A549 (cell line): Measurements from ENCODE around the gene PIK3C2B.

Source experiments
- CTCF ChIP-seq: fragments of >200 bp; sonication (Bioruptor Twin); formaldehyde crosslinking; IDR thresholded peaks from 3 replicates; pipeline ENCODE4 v1.5.1; 2016
- EP300 ChIP-seq, 2 experiments: fragments of >200 bp; sonication (Bioruptor Twin); formaldehyde crosslinking; IDR thresholded peaks; 2 replicates in 1 of 2; 3 replicates in 1 of 2; pipeline ENCODE4 v1.6.1; 2016 to 2017
- HDAC2 ChIP-seq: fragments of 200-600 bp; sonication (generic); IDR thresholded peaks from 2 replicates; pipeline ENCODE4 v1.6.1; 2016
- JUN ChIP-seq, 2 experiments: fragments of >200 bp; sonication (Bioruptor Twin); formaldehyde crosslinking; IDR thresholded peaks; 2 replicates in 1 of 2; 3 replicates in 1 of 2; pipeline ENCODE4 v1.6.1; 2016 to 2017
- POLR2A ChIP-seq: IDR thresholded peaks from 2 replicates; pipeline ENCODE4 v1.6.1; 2012; ENCODE audit warnings: mild to moderate bottlenecking, low read length
- RAD21 ChIP-seq, 2 experiments: fragments of >200 bp in 1 of 2; sonication (Bioruptor Twin) in 1 of 2; formaldehyde crosslinking in 1 of 2; IDR thresholded peaks in 1 of 2; conservative IDR thresholded peaks in 1 of 2; 2 replicates in 1 of 2; 3 replicates in 1 of 2; pipeline ENCODE4 v1.6.1; 2012 to 2018; ENCODE audit warnings: inconsistent platforms in 1 of 2
- RARB ChIP-seq: fragments of 250-450 bp; sonication (Bioruptor Pico); IDR thresholded peaks from 2 replicates; pipeline ENCODE4 v1.8.0; 2021; ENCODE audit warnings: mild to moderate bottlenecking, moderate library complexity
- USF2 ChIP-seq: fragments of 450-650 bp; IDR thresholded peaks from 2 replicates; pipeline ENCODE4 v1.6.1; 2014; ENCODE audit warnings: antibody characterized with exemption
- ZFP36 ChIP-seq: fragments of 450-650 bp; IDR thresholded peaks from 2 replicates; pipeline ENCODE4 v1.6.1; 2014; ENCODE audit warnings: borderline replicate concordance; ENCODE audit not compliant: partially characterized antibody

- TF ChIP-seq CTCF (no peak), ZFP36 (no peak), USF2 (no peak), RARB (CRISPR knock-in tag) (no peak), RAD21 (conservative IDR thresholded peaks at IDR 0.05 in 1 of 2, IDR thresholded peaks at IDR 0.05 in 1 of 2) (no peak), EP300 (IDR thresholded peaks at IDR 0.05) (no peak), HDAC2 (no peak), POLR2A (no peak), JUN (IDR thresholded peaks at IDR 0.05) (no peak)
Observed at GRCh38 chr1:204463125-204464060, 31.2 kb downstream of the PIK3C2B start.
